ENCODE data around the gene MCC.
"Not testable (repeated sequence)": the region's sequence is repeated elsewhere in the genome, so short reads cannot be mapped to it uniquely, and the experiment has no call there.

MCC gene

DNA sequence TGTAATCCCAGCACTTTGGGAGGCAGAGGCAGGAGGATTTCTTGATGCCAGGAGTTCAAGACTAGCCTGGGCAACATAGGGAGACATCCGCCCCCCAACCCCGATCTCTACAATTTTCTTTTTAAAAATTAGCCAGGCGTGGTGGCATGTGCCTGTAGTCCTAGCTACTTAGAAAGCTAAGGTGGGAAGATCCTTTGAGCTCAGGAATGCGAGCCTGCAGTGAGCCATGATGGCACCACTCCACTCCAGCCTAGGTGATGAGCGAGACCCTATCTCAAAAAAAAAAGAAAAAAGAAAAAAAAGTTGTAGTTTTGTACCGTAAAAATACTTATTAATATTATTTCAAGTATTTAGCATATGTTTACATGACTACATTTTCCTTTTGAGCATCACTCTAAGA is 82.7 kb downstream of the MCC start:
- DNase-seq: no peak

- DNase-seq: no peak
These were observed 84.0 kb downstream of the MCC start for GRCh38 chr5:113404269-113404668.

- not testable (repeated sequence) for DNase-seq
These were observed 90.3 kb downstream of the MCC start for GRCh38 chr5:113397986-113398385.

GRCh38 chr5:113397046-113397445 is 91.2 kb downstream of the MCC start:
- no peak for DNase-seq

DNA sequence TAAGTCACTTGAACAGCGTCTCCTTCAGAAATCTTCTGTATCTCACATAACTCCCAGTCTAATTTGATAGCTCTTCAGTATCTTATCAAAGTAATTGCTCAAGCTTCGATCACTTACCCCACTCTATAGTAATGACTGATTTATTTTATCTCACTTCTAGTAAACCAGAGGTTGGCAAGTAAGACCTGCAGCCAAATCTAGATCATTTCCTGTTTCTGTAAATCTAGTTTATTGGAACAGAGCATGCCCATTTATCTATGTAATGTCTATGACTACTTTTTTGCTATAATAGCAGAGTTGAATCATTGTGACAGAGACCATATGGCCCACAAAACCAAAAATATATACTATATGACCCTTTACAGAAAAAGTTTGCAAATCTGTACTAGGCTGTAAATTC is 93.6 kb downstream of the MCC start:
- DNase-seq: no peak

DNA sequence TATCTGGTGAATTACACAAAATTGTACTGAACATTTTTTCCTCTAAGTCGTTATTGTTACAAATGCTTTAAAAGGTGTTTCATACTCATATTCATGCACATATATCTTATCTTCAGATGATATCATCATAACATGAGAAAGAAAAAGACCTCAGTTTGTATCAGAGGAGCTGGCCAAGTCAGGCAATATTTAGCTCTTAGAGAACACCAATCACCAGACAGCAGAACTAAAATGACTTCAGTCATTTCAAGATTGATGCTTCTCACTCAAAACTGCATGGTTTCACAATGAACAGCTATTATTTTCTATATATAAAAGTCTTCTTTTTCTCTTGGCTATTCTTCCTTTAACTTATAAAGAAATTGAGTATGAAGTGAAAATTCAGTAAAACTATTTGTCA is 98.0 kb downstream of the MCC start:
- no peak for DNase-seq

DNA sequence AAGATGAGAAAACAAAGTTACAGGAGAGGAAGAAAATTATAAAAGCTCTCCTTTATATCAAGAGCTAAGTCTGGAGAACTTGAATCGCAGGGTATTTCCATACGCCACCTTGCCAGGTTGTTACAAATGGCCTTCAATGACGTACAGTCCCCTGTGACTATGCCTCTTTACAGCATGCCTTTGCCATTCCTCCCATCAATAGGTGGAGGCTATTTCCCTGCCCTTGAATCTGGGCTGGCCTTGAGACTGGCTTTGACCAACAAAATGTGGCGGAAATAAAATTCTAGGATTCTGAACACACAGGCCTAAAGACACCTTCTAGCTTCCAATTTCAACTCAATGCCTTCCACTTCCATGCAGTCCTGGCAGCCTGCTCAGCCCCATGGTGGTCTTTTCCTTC is 99.1 kb downstream of the MCC start:
- no peak for DNase-seq

DNA sequence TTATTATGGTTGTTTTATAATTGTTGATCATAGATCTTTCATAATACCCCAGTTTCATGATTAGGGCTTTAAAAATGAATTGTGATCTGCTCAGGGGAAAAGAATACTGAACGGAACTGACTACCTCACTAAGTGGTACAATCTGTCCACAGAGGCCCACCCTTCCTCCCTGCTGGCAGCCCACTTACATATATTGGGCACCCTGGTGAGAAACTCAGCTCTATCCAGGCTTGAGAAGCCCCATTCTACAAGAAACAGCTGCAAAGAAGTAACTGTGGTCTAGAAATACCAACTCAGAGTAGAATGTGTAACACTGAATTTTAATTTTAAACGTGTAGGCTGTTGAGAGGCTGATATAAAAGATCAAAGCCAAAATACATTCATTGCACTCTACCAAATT is 100.4 kb downstream of the MCC start:
- DNase-seq: no peak

DNA sequence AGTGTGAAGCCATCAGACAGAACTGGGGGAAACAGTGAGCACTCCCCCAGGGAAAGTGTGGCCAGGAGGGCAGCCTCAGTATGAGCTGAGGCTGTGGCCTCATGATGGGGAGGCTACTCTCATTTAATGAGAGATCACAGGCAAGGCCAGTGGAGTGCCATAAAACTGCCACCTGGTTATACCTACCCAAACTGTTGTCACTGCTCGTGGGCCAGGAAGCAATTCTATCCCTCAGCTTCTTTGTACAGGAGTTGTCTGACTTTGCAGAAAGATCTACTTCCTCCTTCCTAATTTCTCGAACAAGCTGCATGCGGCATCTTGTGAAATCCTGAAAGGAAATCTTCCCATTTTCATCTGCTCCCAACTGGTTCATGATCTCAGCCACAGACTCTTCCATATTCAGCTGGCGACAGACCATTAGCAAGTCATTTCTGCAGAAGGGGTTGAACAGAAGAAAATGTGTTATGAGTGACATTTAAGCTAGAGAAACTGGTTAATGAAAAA is 103.4 kb downstream of the MCC start:
- DNase-seq: no peak

DNA sequence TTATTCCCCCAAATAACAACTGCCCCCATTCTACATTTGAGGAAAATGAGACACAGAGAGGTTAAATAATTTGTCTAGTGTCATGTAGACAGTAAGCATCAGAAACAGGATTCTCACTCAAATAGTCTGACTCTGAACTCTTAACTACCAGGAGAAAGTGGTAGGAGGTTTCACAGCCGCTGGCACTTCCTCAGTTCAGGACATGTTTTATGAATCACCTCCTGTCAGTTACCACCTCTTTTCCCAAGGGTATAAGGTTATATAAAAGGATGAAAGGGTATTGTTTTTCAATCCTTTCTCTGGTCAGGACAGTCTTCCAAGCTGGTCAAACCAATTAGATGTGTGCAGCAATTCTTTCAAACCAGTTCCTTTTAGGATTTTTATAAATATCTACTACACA is 105.5 kb downstream of the MCC start:
- no peak for DNase-seq

- no peak for DNase-seq
These were observed 106.5 kb downstream of the MCC start for GRCh38 chr5:113381791-113382190.

- no peak for DNase-seq
These were observed 107.4 kb downstream of the MCC start for GRCh38 chr5:113380807-113381326.

DNA sequence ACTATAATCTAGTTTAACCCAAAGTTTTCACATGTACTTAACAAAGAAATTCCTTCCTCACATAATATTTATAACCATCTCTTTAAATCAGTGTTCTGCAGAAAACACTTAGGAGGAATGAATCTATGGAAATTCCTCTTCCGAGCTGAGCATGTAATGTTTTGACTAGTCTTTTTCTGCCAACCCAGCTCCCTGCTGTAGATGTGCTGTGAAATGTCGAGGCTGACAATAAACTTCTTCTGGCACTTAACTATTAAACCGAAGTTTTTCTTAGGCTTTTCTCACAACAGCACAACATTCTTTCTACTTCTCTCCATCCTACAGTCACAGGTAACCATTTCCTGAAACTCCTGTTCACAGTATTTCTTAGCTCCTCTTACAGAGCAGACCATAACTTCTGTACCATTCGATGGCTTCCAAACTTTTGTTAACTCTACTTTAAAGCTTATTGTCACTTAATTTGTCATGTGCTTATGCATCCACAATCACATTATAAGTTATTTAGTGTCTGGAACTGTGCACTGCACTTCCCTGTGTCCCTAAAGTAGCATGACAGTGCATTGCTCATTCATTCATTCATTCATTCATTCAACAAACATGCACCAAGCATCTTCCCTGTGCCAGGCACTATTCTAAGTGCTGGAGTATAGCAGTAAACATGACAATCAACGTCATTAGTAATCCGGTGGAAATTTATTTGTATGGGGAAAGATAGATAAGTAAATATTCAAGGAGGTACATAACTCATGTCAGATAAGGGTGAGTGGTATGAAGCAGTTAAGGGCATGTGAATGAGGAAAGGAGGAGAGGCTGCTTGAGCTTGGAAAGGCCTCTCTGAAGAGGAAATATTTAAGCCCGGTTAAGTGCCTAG is 108.1 kb downstream of the MCC start:
- DNase-seq: no peak

- DNase-seq: peak; percentile 20
These were observed 109.2 kb downstream of the MCC start for GRCh38 chr5:113378959-113379541.

DNA sequence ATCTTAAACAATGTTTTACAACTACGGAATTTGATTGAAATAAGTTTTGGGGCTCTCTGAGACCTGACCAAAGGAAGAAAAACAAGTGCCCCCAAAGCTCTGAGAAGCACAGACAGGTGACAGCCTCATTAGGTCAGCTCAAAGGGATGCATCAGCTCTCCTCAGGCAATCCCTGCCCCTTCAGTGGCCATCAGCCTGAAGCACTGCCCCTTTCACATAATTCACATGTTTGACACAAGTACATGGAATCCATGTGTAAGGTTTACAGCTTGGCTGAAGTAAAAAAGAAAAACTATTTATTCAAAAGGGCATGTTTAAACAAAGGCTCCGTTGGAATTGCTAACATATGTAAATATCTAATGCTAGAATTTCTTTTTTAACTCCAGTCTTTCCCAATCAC is 109.7 kb downstream of the MCC start:
- no peak for DNase-seq

- no peak for DNase-seq
These were observed 110.2 kb downstream of the MCC start for GRCh38 chr5:113378081-113378480.

DNA sequence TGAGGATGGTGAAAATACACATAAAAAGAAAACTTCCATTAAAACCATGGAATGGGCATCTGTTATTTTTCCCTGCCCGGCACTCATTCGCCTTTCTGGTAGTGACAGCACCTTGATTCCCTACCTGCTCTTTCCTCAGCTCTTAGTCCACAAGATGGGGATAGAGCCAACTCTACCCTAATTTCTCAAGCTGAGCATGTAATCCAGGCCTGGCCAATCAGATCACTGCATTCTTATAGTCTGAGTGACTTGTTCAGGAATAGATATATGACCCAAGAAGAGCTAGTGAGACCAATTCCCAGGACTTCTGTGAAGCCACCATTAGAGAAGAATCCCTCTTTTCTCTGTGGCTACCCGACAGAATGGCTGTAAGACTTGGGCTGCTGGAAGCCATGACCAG is 111.6 kb downstream of the MCC start:
- no peak for DNase-seq

DNA sequence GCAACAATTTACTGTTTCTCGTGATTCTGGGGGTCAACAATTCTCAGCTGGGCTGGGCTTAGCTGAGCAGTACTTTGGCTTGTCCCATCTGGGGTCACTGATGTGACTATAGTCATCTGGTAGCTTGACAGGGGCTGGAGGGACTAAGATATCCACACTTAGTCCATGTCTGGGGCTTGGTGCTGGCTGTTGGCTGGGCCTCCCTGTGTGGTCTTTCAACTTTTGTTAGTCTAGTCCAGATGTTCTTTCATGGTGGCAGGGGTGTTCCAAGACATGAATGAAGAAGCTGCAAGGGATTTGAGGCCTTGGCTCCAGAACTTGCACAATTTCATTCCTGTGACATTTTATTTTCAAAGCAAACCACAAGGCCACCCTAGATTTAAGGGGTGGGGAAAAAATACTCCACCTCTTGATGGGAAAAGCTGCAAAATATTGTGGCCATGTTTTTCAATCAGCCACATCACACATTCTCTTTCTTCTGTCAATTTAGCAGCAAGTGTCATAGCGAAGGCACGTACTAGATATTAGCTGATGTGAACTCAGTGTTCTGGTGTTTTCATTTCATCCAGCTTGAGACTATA is 112.7 kb downstream of the MCC start:
- DNase-seq: no peak

DNA sequence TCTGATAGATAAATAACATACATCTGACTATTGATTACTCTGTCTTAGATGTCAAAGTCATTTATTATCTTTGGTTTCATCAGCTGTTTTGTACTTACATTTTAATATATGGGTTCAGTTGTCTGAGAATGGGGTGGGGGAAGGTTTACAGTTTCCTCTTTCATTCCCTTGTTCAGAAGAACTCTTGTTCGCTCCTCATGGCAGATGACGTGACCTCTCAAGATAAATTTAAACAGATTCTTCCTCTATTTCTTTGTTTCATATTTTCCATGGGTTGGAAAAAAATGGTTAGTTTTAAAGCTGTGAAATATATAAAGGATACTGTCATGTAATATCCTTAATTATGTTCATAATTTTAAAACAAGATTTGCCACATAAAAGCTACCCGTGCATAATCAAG is 114.8 kb downstream of the MCC start:
- DNase-seq: no peak

DNA sequence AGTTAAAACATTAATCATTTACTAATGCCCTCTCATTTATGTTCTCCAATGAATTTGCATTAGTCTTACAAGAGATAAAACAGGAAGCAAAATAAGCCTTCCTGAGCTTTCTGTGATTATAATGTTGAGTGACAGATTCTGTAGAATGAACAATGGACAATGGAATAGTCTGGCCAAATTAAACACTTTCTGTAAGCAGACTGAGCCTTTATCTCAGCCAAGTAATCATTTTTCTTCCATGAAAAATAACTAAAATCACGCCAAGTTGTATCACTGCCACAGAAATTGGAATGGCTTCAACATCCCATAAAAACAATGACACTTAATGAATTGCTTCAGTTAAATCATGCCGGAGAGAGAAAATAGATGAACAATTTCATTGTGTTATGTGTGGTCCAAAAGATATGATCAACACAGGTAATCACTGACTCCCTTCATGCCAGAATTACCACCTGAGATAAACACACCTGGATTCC is 116.5 kb downstream of the MCC start:
- no peak for DNase-seq

GRCh38 chr5:113367586-113367985 is 120.7 kb downstream of the MCC start:
- DNase-seq: no peak

- no peak for DNase-seq
These were observed 123.8 kb downstream of the MCC start for GRCh38 chr5:113364466-113364865.

DNA sequence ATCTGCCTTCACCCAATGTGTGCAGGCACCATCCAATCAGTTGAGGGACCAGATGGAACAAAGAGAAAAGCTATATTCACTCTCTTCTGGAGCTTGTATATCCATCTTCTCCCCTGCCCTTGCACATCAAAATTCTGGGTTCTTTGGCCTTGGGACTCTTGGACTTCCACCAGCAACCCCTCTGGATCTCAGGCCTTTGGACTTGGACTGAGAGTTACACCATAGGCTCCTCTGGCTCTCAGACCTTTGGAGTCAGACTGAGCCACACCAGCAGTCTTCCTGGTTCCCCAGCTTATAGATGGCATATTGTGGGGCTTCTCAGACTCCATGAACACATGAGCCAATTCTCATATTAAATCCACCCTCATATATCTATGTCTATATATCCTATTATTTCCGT is 126.6 kb downstream of the MCC start:
- no peak for DNase-seq

GRCh38 chr5:113359419-113359818 is 128.8 kb downstream of the MCC start:
- DNase-seq: no peak
